Panc1 (cell line): ENCODE data around the gene TMEM254.

Experiments
- CTCF ChIP-seq: fragments of 450-650 bp; IDR thresholded peaks from 2 replicates; pipeline ENCODE4 v1.5.1; 2017; ENCODE audit warnings: mild to moderate bottlenecking
- POLR2AphosphoS5 ChIP-seq: IDR thresholded peaks from 2 replicates; pipeline ENCODE4 v1.6.1; 2012; ENCODE audit warnings: mild to moderate bottlenecking, low read depth, low read length, moderate library complexity
- REST ChIP-seq, 2 experiments: IDR thresholded peaks; 2 replicates each; pipeline ENCODE4 v1.6.1; 2011 to 2012; ENCODE audit warnings: low read depth in 2 of 2, control low read depth in 1 of 2, low read length in 1 of 2, mild to moderate bottlenecking in 1 of 2, moderate library complexity in 1 of 2; ENCODE audit not compliant: insufficient read depth in 1 of 2
- SIN3A ChIP-seq: IDR thresholded peaks from 2 replicates; pipeline ENCODE4 v1.6.1; 2012; ENCODE audit warnings: low read depth, mild to moderate bottlenecking, low read length, moderate library complexity, borderline replicate concordance; ENCODE audit not compliant: insufficient read depth
- TCF7L2 ChIP-seq: IDR thresholded peaks from 2 replicates; pipeline ENCODE4 v1.6.1; 2011; ENCODE audit warnings: mild to moderate bottlenecking, low read depth, low read length, inconsistent platforms

GRCh38 chr10:80126876-80127275, 48.4 kb downstream of the TMEM254 start:
- TF ChIP-seq CTCF (no peak), POLR2AphosphoS5 (no peak), SIN3A (no peak), REST (IDR thresholded peaks at IDR 0.05; ENCODE audit: insufficient read depth in 1 of 2, low read depth in 2 of 2, low read length in 1 of 2) (no peak), TCF7L2 (no peak)
